ENCODE data around the gene PNPO.

Gene PNPO

GRCh38 chr17:47949946-47950345 is 8.6 kb downstream of the PNPO start:
- DNase-seq (ENCODE audit: low read depth, low spot score), result no peak

GRCh38 chr17:47950448-47950847 is 9.1 kb downstream of the PNPO start:
- DNase-seq (ENCODE audit: low read depth, low spot score), result no peak

GRCh38 chr17:47952171-47953021 is 11.0 kb downstream of the PNPO start:
- no peak for DNase-seq (ENCODE audit: low read depth, low spot score)

GRCh38 chr17:47953909-47954308 is 12.5 kb downstream of the PNPO start:
- no peak for DNase-seq (ENCODE audit: low read depth, low spot score)

- DNase-seq (ENCODE audit: low read depth, low spot score), result no peak
Observed at GRCh38 chr17:47955497-47956461, 14.4 kb downstream of the PNPO start.

GRCh38 chr17:47956791-47957590 is 15.6 kb downstream of the PNPO start:
- no peak for DNase-seq (ENCODE audit: low read depth, low spot score)

GRCh38 chr17:47957591-47958490 is 16.5 kb downstream of the PNPO start, which contains the start of gene PRR15L:
TSS of gene PRR15L (minus strand) at chr17:47957883. CDS start at chr17:47953234, 4,649 bp downstream.
- DNase-seq (ENCODE audit: low read depth, low spot score), result no peak

GRCh38 chr17:47959825-47960655 is 18.7 kb downstream of the PNPO start:
- DNase-seq (ENCODE audit: low read depth, low spot score), result no peak

- no peak for DNase-seq (ENCODE audit: low read depth, low spot score)
Observed at GRCh38 chr17:47961406-47961805, 20.0 kb downstream of the PNPO start.

GRCh38 chr17:47962901-47963300 is 21.5 kb downstream of the PNPO start:
- no peak for DNase-seq (ENCODE audit: low read depth, low spot score)

- DNase-seq (ENCODE audit: low read depth, low spot score), result no peak
Observed at GRCh38 chr17:47964856-47965255, 23.5 kb downstream of the PNPO start.

GRCh38 chr17:47966079-47966519 is 24.7 kb downstream of the PNPO start:
- DNase-seq (ENCODE audit: low read depth, low spot score), result no peak

GRCh38 chr17:47967607-47968252 is 26.4 kb downstream of the PNPO start:
- no peak for DNase-seq (ENCODE audit: low read depth, low spot score)

GRCh38 chr17:47968836-47969235 is 27.5 kb downstream of the PNPO start:
- no peak for DNase-seq (ENCODE audit: low read depth, low spot score)

GRCh38 chr17:47969930-47970724 is 28.8 kb downstream of the PNPO start:
- DNase-seq (ENCODE audit: low read depth, low spot score), result no peak

- DNase-seq (ENCODE audit: low read depth, low spot score), result peak; percentile 99
Observed at GRCh38 chr17:47970725-47971499, 29.5 kb downstream of the PNPO start, which contains the start of gene CDK5RAP3. TSS of gene CDK5RAP3 (plus strand) at chr17:47971113. CDS start at chr17:47971147, 34 bp downstream.

GRCh38 chr17:47973541-47973940 is 32.2 kb downstream of the PNPO start:
- DNase-seq (ENCODE audit: low read depth, low spot score), result no peak

All from brain pericyte (primary cell).